MCF 10A (cell line): Measurements from ENCODE around the gene PPFIBP2. TPM values are rescaled to one million over a fixed set of nuclear protein-coding genes. Genes with fewer than 3 reads are reported as not detected.

Experiments
- BruUV-seq: library from RNA; stranded (reverse); fragments of 400-500 nt; replicated peaks from 2 replicates; lab custom pipeline; 2021; lab: Mats Ljungman, UMichigan
- CTCF ChIA-PET: fragments of 300-600 bp; sonication (Branson Sonifier 250); formaldehyde crosslinking; extraction: SDS; loops from one replicate; lab custom pipeline; 2021; ENCODE audit warnings: antibody characterized with exemption, inconsistent platforms; lab: Yijun Ruan, JAX
- POLR2A ChIA-PET: fragments of 300-600, 350-650 bp; sonication (Branson Sonifier 250); formaldehyde crosslinking; extraction: SDS; loops from one replicate; lab custom pipeline; 2020; ENCODE audit warnings: antibody characterized with exemption, inconsistent platforms; lab: Yijun Ruan, JAX
- DNase-seq: peaks from one replicate; pipeline ENCODE4 v3.0.0-alpha.2; 2018; ENCODE audit not compliant: unreplicated experiment
- H3K27ac Mint-ChIP-seq: one replicate; pipeline ENCODE4 v1.8.0; 2022; ENCODE audit warnings: mild to moderate bottlenecking, low read depth, mixed read lengths; ENCODE audit not compliant: unreplicated experiment
- H3K27me3 Mint-ChIP-seq: one replicate; pipeline ENCODE4 v1.8.0; 2022; ENCODE audit warnings: mixed read lengths; ENCODE audit not compliant: insufficient read depth, unreplicated experiment
- H3K36me3 Mint-ChIP-seq: one replicate; pipeline ENCODE4 v1.8.0; 2022; ENCODE audit warnings: mild to moderate bottlenecking, moderate library complexity, mixed read lengths; ENCODE audit not compliant: insufficient read depth, unreplicated experiment
- H3K4me1 Mint-ChIP-seq: one replicate; pipeline ENCODE4 v1.8.0; 2022; ENCODE audit warnings: mixed read lengths; ENCODE audit not compliant: insufficient read depth, unreplicated experiment
- H3K4me3 Mint-ChIP-seq: one replicate; pipeline ENCODE4 v1.8.0; 2022; ENCODE audit warnings: mild to moderate bottlenecking, moderate library complexity, mixed read lengths; ENCODE audit not compliant: unreplicated experiment
- H3K9me3 Mint-ChIP-seq: one replicate; pipeline ENCODE4 v1.8.0; 2022; ENCODE audit warnings: mixed read lengths; ENCODE audit not compliant: unreplicated experiment
- CTCF ChIP-seq: fragments of 200-600 bp; IDR thresholded peaks from one replicate; pipeline ENCODE4 v1.8.0; 2022; ENCODE audit warnings: antibody characterized with exemption, mild to moderate bottlenecking; ENCODE audit not compliant: unreplicated experiment
- intact Hi-C: fragments of 100-400 bp; cut with micrococcal nuclease; formaldehyde crosslinking; loops from 2 replicates; pipeline ENCODE4 v1.14.1; 2022
- total RNA-seq: library from RNA; stranded (reverse); gene quantifications from 2 replicates; pipeline ENCODE4 v1.2.3, GENCODE V29; 2022

Gene PPFIBP2
- total RNA-seq, 1 experiment from 2014 or later, result 3.5 TPM

GRCh38 chr11:7611411-7611810 lies 97.6 kb downstream of the PPFIBP2 start:
- Mint-ChIP-seq H3K4me1 (peaks cover 24% of the 10 kb centered on the region), H3K27me3 (no peaks in the 10 kb centered on the region), H3K4me3 (no peak overlapping the region), H3K27ac (no peak overlapping the region), H3K36me3 (no peaks in the 10 kb centered on the region), H3K9me3 (no peaks in the 10 kb centered on the region)
- CTCF ChIA-PET, result interaction anchor here (0.9 to 3.8 kb wide), 7 partner anchors 10 to 170 kb away, joined by 3 to 43 read pairs (median 3); no protein-coding TSS in a partner anchor
- POLR2A ChIA-PET, result interaction anchor here (1.3 to 2.4 kb wide), 2 partner anchors 10 to 14 kb away, joined by 3 to 25 read pairs; no protein-coding TSS in a partner anchor
- no peak for TF ChIP-seq CTCF
- no peak for DNase-seq
- BruUV-seq, result no TSS peak
- intact Hi-C loops, result no loop called here

GRCh38 chr11:7612056-7612660 lies 98.4 kb downstream of the PPFIBP2 start:
- intact Hi-C loops, result no loop called here

GRCh38 chr11:7612661-7613393 lies 99.0 kb downstream of the PPFIBP2 start:
- intact Hi-C loops, result no loop called here
- Mint-ChIP-seq H3K4me1 (peaks cover 24% of the 10 kb centered on the region), H3K9me3 (no peaks in the 10 kb centered on the region), H3K36me3 (no peaks in the 10 kb centered on the region), H3K27ac (no peak overlapping the region), H3K4me3 (no peak overlapping the region), H3K27me3 (no peaks in the 10 kb centered on the region)
- CTCF ChIA-PET, result interaction anchor here (0.9 to 3.8 kb wide), 5 partner anchors 11 to 855 kb away, joined by 3 to 43 read pairs (median 5); no protein-coding TSS in a partner anchor
- peak; percentile 34 for DNase-seq
- no TSS peak for BruUV-seq
- POLR2A ChIA-PET, result interaction anchor here (0.5 to 2.4 kb wide), 4 partner anchors 12 to 90 kb away, joined by 3 to 25 read pairs (median 4); no protein-coding TSS in a partner anchor
- no peak for TF ChIP-seq CTCF

More at GRCh38 chr11:7612056-7612660, 98.4 kb downstream of the PPFIBP2 start:
- no peak for TF ChIP-seq CTCF
- ChIA-PET CTCF (interaction anchor here (0.9 to 3.8 kb wide), 6 partner anchors 10 to 53 kb away, joined by 3 to 43 read pairs (median 6); no protein-coding TSS in a partner anchor), POLR2A (interaction anchor here (0.5 to 2.4 kb wide), 5 partner anchors 11 to 89 kb away, joined by 3 to 25 read pairs (median 3); no protein-coding TSS in a partner anchor)
- no peak for DNase-seq
- peaks cover 24% of the 10 kb centered on the region for H3K4me1 Mint-ChIP-seq
- no peaks in the 10 kb centered on the region for H3K27me3 Mint-ChIP-seq
- H3K9me3 Mint-ChIP-seq, result no peaks in the 10 kb centered on the region
- no TSS peak for BruUV-seq
- no peak overlapping the region for H3K4me3 Mint-ChIP-seq
- no peak overlapping the region for H3K27ac Mint-ChIP-seq
- no peaks in the 10 kb centered on the region for H3K36me3 Mint-ChIP-seq

DNA sequence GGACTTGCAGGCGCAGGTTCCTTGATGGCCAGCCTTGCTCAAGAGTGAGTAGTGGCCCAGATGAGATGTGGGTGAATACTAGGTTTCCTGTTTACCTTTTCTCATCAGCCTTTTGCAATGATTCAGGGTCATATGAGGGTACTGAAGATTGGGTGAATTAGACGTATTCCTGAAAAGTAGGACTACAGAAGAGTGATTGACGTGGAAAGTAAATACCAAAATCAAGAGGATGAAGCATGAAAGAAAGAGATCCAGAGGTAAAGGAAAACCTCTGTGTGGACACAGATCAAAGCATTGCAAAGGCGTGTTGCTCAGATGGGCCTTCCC lies 99.6 kb downstream of the PPFIBP2 start:
- intact Hi-C loops, result no loop called here
- CTCF ChIA-PET, result interaction anchor here (0.6 to 3.8 kb wide), 4 partner anchors 42 to 856 kb away, joined by 4 to 43 read pairs (median 7); no protein-coding TSS in a partner anchor
- Mint-ChIP-seq H3K4me1 (peaks cover 24% of the 10 kb centered on the region), H3K27me3 (no peaks in the 10 kb centered on the region), H3K9me3 (no peaks in the 10 kb centered on the region), H3K27ac (no peak overlapping the region), H3K4me3 (no peak overlapping the region), H3K36me3 (no peaks in the 10 kb centered on the region)
- no TSS peak for BruUV-seq
- POLR2A ChIA-PET, result interaction anchor here (2.1 to 2.4 kb wide), 2 partner anchors 12 to 42 kb away, joined by 5 to 25 read pairs; no protein-coding TSS in a partner anchor
- DNase-seq, result no peak
- no peak for TF ChIP-seq CTCF
